Body of pancreas (tissue), 4 donors: ENCODE data around the gene MKS1. TPM values are rescaled to one million over a fixed set of nuclear protein-coding genes. Genes with fewer than 3 reads are reported as not detected.

ENCODE experiments used
- ATAC-seq: fragments of 150-250 bp; one replicate; pipeline ENCODE4 v1.9.1; 2016
- DNase-seq, 4 donors: peaks; one replicate each; pipeline ENCODE4 v3.0.0-alpha.2; 2019
- H3K27ac ChIP-seq, 4 donors: fragments of 200-600 bp; sonication (generic); 1 replicate in 3 of 4; 2 replicates in 1 of 4; pipeline versions ENCODE4 v1.5.1 to v1.6.1; 2016 to 2019; ENCODE audit warnings: mild to moderate bottlenecking in 1 of 4, mixed read lengths in 1 of 4, moderate library complexity in 1 of 4
- H3K27me3 ChIP-seq, 2 donors: fragments of 200-600 bp; sonication (generic); one replicate each; pipeline ENCODE4 v1.6.0; 2016; ENCODE audit warnings: mild to moderate bottlenecking in 1 of 2
- H3K36me3 ChIP-seq, 2 donors: fragments of 200-600 bp; sonication (generic); replicated peaks in 1 of 2; 2 replicates each; pipeline ENCODE4 v1.5.1; 2016; ENCODE audit warnings: low read depth in 2 of 2; ENCODE audit not compliant: insufficient read depth in 1 of 2
- H3K4me1 ChIP-seq: fragments of 200-600 bp; sonication (generic); one replicate; pipeline ENCODE4 v1.6.0; 2016
- H3K4me3 ChIP-seq, 2 donors: fragments of 200-600 bp; sonication (generic); 1 replicate in 1 of 2; 2 replicates in 1 of 2; pipeline ENCODE4 v1.5.1; 2016 to 2019
- H3K9me3 ChIP-seq, 3 donors: fragments of 200-600 bp; sonication (generic); 1 replicate in 2 of 3; 2 replicates in 1 of 3; pipeline ENCODE4 v1.5.1; 2016
- CTCF ChIP-seq, 7 experiments: fragments of 450-650 bp in 4 of 7; fragments of 200-600 bp in 3 of 7; sonication (generic) in 3 of 7; IDR thresholded peaks; one replicate each; pipeline ENCODE4 v1.5.1; 2016 to 2019; ENCODE audit warnings: antibody characterized with exemption in 7 of 7
- POLR2A ChIP-seq, 3 donors: fragments of 450-650 bp; IDR thresholded peaks; one replicate each; pipeline ENCODE4 v1.6.1; 2016; ENCODE audit warnings: antibody characterized with exemption in 3 of 3, mild to moderate bottlenecking in 2 of 3
- WGBS, 2 donors: methylation state at CpG; one replicate each; pipeline ENCODE4 v1.1.5; 2017; 5-methylcytosine and 5-hydroxymethylcytosine counted together
- intact Hi-C: fragments of 100-400 bp; cut with DNase I; formaldehyde crosslinking; loops from one replicate; pipeline ENCODE4 v1.15.1; 2023
- total RNA-seq, 2 donors: library from RNA; depleted of rRNA; stranded (reverse); fragments of >200 nt; gene quantifications; one replicate each; pipeline ENCODE4 v1.1.0, GENCODE V29; 2016

MKS1 gene
- total RNA-seq, 2 donors from 2014 or later: 14.2 to 15.0 TPM

- TF ChIP-seq CTCF (IDR thresholded peaks at IDR 0.05) (no peak), POLR2A (IDR thresholded peaks at IDR 0.05) (no peak)
- no peaks in the 10 kb centered on the region for H3K9me3 ChIP-seq
- H3K27ac ChIP-seq: no peak overlapping the region
- intact Hi-C loops: no loop called here
- H3K4me3 ChIP-seq: no peak overlapping the region
- H3K27me3 ChIP-seq: no peaks in the 10 kb centered on the region
- DNase-seq (no peak), ATAC-seq (no peak)
- no peaks in the 10 kb centered on the region for H3K36me3 ChIP-seq
- no peaks in the 10 kb centered on the region for H3K4me1 ChIP-seq
- WGBS, 2 donors: 47 to 68% methylated on average over 7 to 12 of the region's 18 CpGs
Observed at GRCh38 chr17:58193641-58194255, 25.3 kb downstream of the MKS1 start.

- Histone ChIP-seq H3K4me1 (no peaks in the 10 kb centered on the region), H3K27ac (no peak within 1 kb of the TSS), H3K9me3 (no peaks in the 10 kb centered on the region), H3K4me3 (no peak within 1 kb of the TSS), H3K36me3 (no peaks in the 10 kb centered on the region), H3K27me3 (no peaks in the 10 kb centered on the region)
- WGBS, 2 donors: 10 to 47% methylated on average over 3 to 6 of the region's 6 CpGs
- ATAC-seq (no peak), DNase-seq (no peak)
- TF ChIP-seq CTCF (IDR thresholded peaks at IDR 0.05): no peak
- no peak for TF ChIP-seq POLR2A (IDR thresholded peaks at IDR 0.05)
- intact Hi-C loops: no loop called here
Observed at GRCh38 chr17:58192612-58193011, 26.4 kb downstream of the MKS1 start, which contains the start of gene EPX. EPX (plus strand) TSS chr17:58192726; CDS start chr17:58192847, 121 bp downstream.

GRCh38 chr17:58191241-58191896, 27.7 kb downstream of the MKS1 start:
- Histone ChIP-seq H3K4me3 (no peak overlapping the region), H3K27me3 (no peaks in the 10 kb centered on the region), H3K36me3 (no peaks in the 10 kb centered on the region), H3K27ac (no peak overlapping the region), H3K4me1 (no peaks in the 10 kb centered on the region), H3K9me3 (no peaks in the 10 kb centered on the region)
- intact Hi-C loops: no loop called here
- WGBS, 2 donors: 29 to 30% methylated on average over 11 to 14 of the region's 14 CpGs
- TF ChIP-seq CTCF (IDR thresholded peaks at IDR 0.05): no peak
- no peak for TF ChIP-seq POLR2A (IDR thresholded peaks at IDR 0.05)
- DNase-seq: no peak
- no peak for ATAC-seq

- H3K4me3 ChIP-seq: no peak overlapping the region
- no peak for TF ChIP-seq CTCF (IDR thresholded peaks at IDR 0.05)
- TF ChIP-seq POLR2A (IDR thresholded peaks at IDR 0.05): no peak
- H3K4me1 ChIP-seq: no peaks in the 10 kb centered on the region
- ATAC-seq (no peak), DNase-seq (peak in 3 of 4 donors; percentile 20 to 45 (median 31))
- no peaks in the 10 kb centered on the region for H3K9me3 ChIP-seq
- H3K36me3 ChIP-seq: no peaks in the 10 kb centered on the region
- intact Hi-C loops: no loop called here
- no peak overlapping the region for H3K27ac ChIP-seq
- 47 to 55% methylated on average over 11 of the region's 11 CpGs for WGBS, 2 donors
- no peaks in the 10 kb centered on the region for H3K27me3 ChIP-seq
Observed at GRCh38 chr17:58189436-58190146, 29.5 kb downstream of the MKS1 start.
